Tibial artery (tissue), 4 donors: ENCODE data around the gene VRK2.

Source experiments
- DNase-seq, 2 donors: peaks; one replicate each; pipeline ENCODE4 v3.0.0-alpha.2; 2019
- H3K27ac ChIP-seq, 2 donors: fragments of 200-600 bp; sonication (generic) in 1 of 2; 1 replicate in 1 of 2; 2 replicates in 1 of 2; pipeline ENCODE4 v1.5.1; 2018 to 2019; ENCODE audit warnings: mild to moderate bottlenecking in 1 of 2
- H3K27me3 ChIP-seq, 2 donors: fragments of 200-600 bp; sonication (generic) in 1 of 2; one replicate each; pipeline versions ENCODE4 v1.5.1 to v1.6.0; 2016 to 2019
- H3K36me3 ChIP-seq, 3 donors: fragments of 200-600 bp; sonication (generic) in 2 of 3; one replicate each; pipeline ENCODE4 v1.5.1; 2016 to 2019; ENCODE audit warnings: mild to moderate bottlenecking in 2 of 3
- H3K4me1 ChIP-seq, 4 donors: fragments of 200-600 bp; sonication (generic) in 2 of 4; 1 replicate in 3 of 4; 2 replicates in 1 of 4; pipeline ENCODE4 v1.5.1; 2016 to 2019
- H3K4me3 ChIP-seq, 2 donors: fragments of 200-600 bp; sonication (generic) in 1 of 2; 1 replicate in 1 of 2; 2 replicates in 1 of 2; pipeline ENCODE4 v1.5.1; 2018 to 2019; ENCODE audit warnings: mild to moderate bottlenecking in 2 of 2
- H3K9me3 ChIP-seq, 3 donors: fragments of 200-600 bp; sonication (generic) in 1 of 3; one replicate each; pipeline ENCODE4 v1.5.1; 2016 to 2019
- CTCF ChIP-seq, 2 experiments: fragments of 200-600 bp in 1 of 2; fragments of 450-650 bp in 1 of 2; IDR thresholded peaks; one replicate each; pipeline ENCODE4 v1.5.1; 2017 to 2019; ENCODE audit warnings: antibody characterized with exemption in 2 of 2, mild to moderate bottlenecking in 1 of 2, moderate library complexity in 1 of 2
- intact Hi-C: fragments of 100-400 bp; cut with DNase I; formaldehyde crosslinking; loops from one replicate; pipeline ENCODE4 v1.15.0; 2023; ENCODE audit warnings: low total_unique reads

The VRK2 gene

GRCh38 chr2:58046585-58047372, at the start of gene VRK2:
TSS of gene VRK2 (plus strand) at chr2:58046806. CDS start at chr2:58048832, 2,026 bp downstream.
- no peaks in the 10 kb centered on the region for H3K36me3 ChIP-seq
- peaks cover 0 to 25% (median 12%) of the 10 kb centered on the region in 4 donors for H3K4me1 ChIP-seq
- peak; percentile 86 to 92 for DNase-seq
- H3K27ac ChIP-seq = peak within 1 kb of the TSS; percentile 96 to 99
- intact Hi-C loops = loop anchor here (10.0 kb wide), 1 partner anchor 198 kb away; the partner anchor contains the start of gene FANCL
- no peaks in the 10 kb centered on the region for H3K9me3 ChIP-seq
- H3K27me3 ChIP-seq = no peaks in the 10 kb centered on the region
- no peak for TF ChIP-seq CTCF (IDR thresholded peaks at IDR 0.05)
- peak within 1 kb of the TSS; percentile 83 to 92 for H3K4me3 ChIP-seq

GRCh38 chr2:58006256-58006951, 40.2 kb upstream of the VRK2 start:
- DNase-seq = no peak
- Histone ChIP-seq H3K27ac (no peak overlapping the region), H3K4me1 (no peaks in the 10 kb centered on the region), H3K9me3 (peaks cover 0 to 2% (median 0%) of the 10 kb centered on the region in 3 donors), H3K4me3 (no peak overlapping the region), H3K36me3 (no peaks in the 10 kb centered on the region), H3K27me3 (no peaks in the 10 kb centered on the region)
- TF ChIP-seq CTCF (IDR thresholded peaks at IDR 0.05) = no peak
- intact Hi-C loops = no loop called here

- no peaks in the 10 kb centered on the region for H3K36me3 ChIP-seq
- intact Hi-C loops = no loop called here
- TF ChIP-seq CTCF (IDR thresholded peaks at IDR 0.05) = no peak
- DNase-seq = no peak
- H3K4me1 ChIP-seq = no peaks in the 10 kb centered on the region
- no peaks in the 10 kb centered on the region for H3K27me3 ChIP-seq
- H3K4me3 ChIP-seq = no peak overlapping the region
- H3K9me3 ChIP-seq = peaks cover 0 to 2% (median 0%) of the 10 kb centered on the region in 3 donors
- no peak overlapping the region for H3K27ac ChIP-seq
These were observed 39.7 kb upstream of the VRK2 start for GRCh38 chr2:58006952-58007284.

- Histone ChIP-seq H3K36me3 (no peaks in the 10 kb centered on the region), H3K4me1 (no peaks in the 10 kb centered on the region), H3K27me3 (no peaks in the 10 kb centered on the region), H3K4me3 (no peak overlapping the region), H3K9me3 (peaks cover 0 to 2% (median 0%) of the 10 kb centered on the region in 3 donors), H3K27ac (no peak overlapping the region)
- intact Hi-C loops = no loop called here
- no peak for DNase-seq
- TF ChIP-seq CTCF (IDR thresholded peaks at IDR 0.05) = no peak
These were observed 36.0 kb upstream of the VRK2 start for GRCh38 chr2:58010599-58010998.

GRCh38 chr2:58019229-58019628, 27.4 kb upstream of the VRK2 start:
- Histone ChIP-seq H3K27me3 (no peaks in the 10 kb centered on the region), H3K4me3 (no peak overlapping the region), H3K27ac (no peak overlapping the region), H3K36me3 (no peaks in the 10 kb centered on the region), H3K4me1 (no peaks in the 10 kb centered on the region), H3K9me3 (no peaks in the 10 kb centered on the region)
- intact Hi-C loops = no loop called here
- no peak for TF ChIP-seq CTCF (IDR thresholded peaks at IDR 0.05)
- no peak for DNase-seq
